Muscle of back (tissue), 11 donors: ENCODE results near the gene NEMP2. TPM values are rescaled to one million over a fixed set of nuclear protein-coding genes. Genes with fewer than 3 reads are reported as not detected.
"Not testable (repeated sequence)": the region's sequence is repeated elsewhere in the genome, so short reads cannot be mapped to it uniquely, and the experiment has no call there.

Experiments
- DNase-seq, 3 donors: peaks; one replicate each; pipeline versions ENCODE4 v3.0.0 to v3.0.0-alpha.2; 2013
- polyA plus RNA-seq, 10 donors: library from polyadenylated mRNA; unstranded; fragments of 120-200 nt; gene quantifications; one replicate each; pipeline ENCODE4 v1.2.1, GENCODE V29; 2013; ENCODE audit not compliant: insufficient read length in 10 of 10

The NEMP2 gene
- polyA plus RNA-seq, 10 donors = 4.6 to 9.6 (median 7.1) TPM

DNA sequence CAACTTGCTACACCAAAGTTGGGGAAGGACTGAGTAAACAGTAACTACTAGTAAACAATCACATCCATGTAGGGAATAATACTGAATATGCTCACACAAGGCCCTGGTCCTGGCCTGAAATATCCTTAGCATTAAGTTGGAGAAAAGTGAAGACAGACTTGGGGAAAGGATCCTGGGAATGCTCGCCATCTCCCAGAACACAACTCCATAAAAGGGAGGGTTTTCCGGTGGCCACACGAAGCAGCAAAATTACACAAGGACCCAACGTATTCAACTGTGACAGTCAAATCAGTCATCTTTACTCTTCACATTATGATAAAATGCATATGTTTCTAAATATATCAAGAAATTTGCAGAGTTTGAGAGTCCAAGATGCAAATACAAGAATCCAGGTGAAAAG lies 7.3 kb downstream of the NEMP2 start:
- DNase-seq = no peak

DNA sequence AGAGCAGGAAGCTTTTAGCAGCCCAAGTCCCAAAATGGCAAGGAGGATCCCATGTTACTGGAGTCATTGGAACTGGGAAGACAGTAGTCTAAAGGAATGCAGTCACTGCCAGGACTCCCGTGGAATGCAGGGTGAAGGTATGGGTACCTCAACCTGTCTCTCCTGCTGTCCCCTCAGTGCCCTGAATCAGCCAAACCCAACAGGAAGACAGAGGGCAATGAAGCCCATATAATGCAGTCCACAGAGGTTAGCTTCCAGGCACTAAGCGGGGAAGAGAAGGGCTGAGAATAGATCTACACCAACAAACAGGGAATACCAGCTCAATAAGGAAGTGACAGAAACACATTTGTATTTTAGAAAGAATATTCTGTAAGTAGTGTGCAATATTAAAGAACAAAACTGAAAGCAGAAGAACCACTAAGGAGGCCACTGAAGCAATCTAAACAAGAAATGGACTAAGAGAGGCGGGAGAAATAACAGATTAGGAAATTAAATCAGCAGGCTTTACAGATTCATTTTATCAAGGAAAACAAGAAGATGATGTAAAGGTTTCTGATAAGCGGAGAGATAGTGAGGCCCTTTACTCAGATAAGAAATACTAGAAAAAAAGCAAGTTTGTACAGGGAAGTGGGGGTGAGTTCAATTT lies 8.3 kb downstream of the NEMP2 start:
- no peak for DNase-seq

DNA sequence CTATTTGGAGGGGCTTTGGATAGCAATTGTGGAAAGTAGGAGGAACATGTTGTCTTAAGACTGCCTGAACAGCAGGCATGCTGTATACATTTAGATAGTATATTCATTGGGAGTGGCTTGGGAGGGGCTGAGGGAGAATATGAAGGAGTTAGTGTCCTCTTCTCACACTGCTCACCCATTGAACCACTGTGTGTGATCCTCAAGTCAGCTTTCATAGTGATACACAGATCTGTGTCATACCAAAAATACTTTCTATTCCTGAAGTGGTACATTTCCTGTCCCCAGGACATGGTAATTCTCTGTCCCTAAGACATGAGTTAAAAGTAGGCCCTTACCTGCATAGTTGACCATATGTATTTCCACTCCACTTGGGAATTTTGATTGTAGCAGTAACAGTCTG lies 9.6 kb downstream of the NEMP2 start:
- no peak for DNase-seq

DNA sequence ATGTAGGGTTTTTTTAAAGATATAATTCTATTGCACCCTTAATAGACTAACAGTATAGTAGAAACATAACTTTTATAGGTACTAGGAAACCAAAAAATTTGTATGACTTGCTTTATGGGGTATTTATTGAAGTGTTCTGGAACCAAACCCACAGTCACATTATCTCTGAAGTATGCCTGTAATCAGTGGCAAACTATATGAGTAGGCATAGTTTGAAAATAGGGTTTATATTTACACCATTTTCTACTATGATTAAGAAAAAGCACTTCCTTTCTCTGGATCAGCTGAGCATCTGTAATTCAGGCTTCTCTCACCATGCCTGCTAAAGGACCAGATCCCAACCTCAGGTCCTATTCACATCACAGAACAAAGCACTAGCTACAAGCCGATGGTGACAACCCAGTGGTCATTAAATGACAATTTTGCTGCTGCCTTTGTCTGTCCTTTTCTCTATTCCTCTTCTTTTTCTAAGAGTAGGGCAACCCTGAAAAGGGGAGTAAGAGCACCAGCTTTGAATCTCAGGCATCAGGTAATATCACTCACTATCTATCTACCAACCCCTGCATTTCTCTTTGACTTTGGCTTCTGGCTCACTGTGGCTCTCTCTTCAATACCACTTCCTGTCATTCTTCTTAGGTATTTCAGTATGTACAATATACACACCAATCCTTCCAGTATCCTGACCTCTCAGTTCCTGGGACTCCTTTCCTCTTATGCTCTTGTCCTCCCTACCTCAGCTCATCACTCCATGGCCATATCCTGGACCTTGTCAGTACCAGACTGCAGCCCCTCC lies 14.4 kb downstream of the NEMP2 start:
- DNase-seq = no peak

DNA sequence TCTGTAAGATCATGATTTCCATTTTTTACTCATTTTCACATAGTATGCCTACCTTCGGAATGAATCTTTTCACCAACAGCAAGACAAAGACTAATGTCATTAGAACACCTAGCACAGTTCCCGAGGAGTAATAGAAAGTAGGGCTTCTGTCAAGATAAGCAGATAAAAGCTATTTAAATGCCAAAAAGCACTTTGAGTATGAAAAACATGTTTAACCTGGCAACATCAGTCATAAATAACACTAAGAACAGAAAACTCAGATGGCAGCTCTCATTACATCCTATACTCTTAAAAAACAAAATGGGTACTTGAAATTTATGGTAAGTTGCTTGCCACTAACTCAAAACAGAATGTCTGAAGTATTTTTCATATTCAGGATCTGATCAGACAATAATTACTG lies 17.1 kb downstream of the NEMP2 start:
- no peak for DNase-seq

DNA sequence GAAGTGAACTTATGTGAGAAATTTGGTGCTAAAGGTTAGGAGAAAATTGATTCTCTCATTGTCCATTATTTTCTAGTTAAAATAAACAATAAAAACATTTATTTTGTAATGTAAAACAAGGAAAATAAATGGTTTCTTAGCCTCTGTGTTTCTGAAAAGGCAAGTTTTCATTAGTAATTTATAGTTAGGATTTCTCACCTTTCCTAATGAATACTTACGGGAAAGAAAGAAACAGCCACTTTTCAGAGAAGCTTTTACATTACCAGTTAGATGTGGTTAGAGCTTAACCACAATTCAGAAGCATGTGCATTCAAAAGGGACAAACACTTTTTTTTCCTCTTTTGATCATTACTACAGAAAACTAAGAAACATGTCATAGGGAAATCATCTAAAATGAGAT lies 18.8 kb downstream of the NEMP2 start:
- no peak for DNase-seq

DNA sequence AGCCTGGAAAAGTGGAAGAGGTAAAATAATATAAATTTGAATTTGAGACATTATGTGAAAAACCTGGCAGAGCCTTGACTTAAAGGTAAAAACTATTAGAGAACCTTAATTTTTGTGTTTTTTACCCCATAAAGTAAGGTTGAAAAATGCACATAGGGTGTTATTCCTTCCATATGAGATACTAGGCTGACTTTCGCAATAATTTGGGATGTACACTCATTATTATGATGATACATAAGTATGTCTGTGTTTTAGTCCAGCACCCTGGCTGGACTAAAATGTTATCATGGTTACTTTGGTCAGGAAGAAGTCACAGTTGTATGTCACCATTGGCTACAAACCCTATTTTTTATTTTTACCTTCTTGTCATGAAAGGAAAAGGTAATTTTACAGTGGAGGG lies 19.8 kb downstream of the NEMP2 start:
- no peak for DNase-seq

DNA sequence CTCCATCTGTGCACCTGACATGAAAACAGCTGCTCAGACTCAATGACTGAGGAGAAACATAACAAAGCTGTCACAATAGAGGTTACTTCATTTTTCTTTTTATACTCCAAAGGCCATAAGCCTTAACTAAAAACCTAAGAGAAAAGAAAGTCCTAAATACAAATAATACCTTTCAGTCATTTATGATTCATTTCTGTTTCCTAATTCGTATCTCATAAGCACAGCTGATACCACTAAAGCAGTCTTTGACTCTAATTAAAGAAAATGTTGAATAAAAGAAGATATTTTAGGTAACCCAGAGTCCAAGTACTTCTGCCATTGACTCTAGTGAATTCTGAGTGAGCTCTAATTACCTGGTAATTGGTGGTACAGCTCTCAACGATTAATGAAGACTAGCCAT lies 20.6 kb downstream of the NEMP2 start:
- no peak for DNase-seq

DNA sequence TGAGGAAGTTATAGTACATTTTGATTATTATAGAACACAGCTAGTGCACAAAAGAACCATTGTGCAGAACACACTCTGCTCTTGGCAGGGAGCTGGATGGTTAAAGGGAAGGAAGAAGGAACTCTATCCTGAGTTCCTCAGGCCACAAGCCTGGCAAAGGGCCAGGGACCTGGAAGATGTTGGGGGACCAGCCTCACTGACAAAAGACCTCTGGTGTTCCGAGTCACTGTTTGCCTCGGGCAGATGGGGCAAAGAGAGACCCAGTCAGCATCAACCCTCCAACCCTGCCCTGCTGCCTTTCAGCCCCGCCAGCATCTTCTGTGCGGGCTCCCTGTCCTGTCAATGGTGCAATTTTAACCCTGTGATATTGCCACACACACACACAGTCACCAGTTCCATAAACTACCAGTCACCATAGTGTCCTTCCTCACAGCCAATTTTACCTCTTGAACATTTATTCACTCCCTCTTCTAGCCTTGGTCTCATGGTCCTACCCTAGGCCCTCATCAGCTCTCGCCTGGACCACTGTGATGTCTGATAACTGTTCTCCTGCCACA lies 21.9 kb downstream of the NEMP2 start:
- DNase-seq = no peak

DNA sequence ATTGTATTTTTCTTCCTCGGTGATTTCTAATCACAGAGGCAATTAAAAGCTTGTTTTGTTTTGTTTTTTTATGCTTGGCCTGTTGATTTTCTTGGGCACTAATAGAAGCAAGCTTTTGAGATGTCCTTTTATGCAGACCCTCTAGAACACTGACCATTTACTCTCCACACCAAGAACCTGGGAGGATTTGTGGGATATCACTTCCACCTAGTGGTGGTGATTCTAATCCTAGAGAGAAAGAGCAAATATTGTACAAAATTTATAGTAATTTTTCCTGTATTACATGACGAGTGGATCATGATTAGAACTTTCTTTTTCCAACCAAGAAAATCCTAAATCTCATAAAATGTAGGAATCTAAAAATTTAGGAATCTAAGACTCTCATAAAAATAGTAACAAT lies 23.4 kb downstream of the NEMP2 start:
- DNase-seq = peak in 2 of 3 donors; percentile 33 to 61

DNA sequence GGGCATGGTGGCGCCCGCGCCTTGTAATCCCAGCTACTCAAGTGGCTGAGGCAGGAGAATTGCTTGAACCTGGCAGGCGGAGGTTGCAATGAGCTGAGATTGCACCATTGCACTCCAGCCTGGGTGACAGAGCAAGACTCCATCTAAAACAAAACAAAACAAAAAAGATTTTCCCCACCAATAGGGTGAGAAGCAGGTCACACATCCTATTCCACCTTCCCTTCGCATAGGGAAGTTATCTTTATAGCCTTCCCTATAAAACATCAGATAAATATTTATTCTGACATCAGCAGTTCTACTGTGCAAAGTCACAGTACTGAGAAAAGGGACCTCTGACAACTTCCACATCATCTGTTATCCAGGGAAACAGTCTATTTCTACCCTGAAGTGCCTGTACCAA lies 24.6 kb downstream of the NEMP2 start:
- DNase-seq = not testable (repeated sequence)

DNA sequence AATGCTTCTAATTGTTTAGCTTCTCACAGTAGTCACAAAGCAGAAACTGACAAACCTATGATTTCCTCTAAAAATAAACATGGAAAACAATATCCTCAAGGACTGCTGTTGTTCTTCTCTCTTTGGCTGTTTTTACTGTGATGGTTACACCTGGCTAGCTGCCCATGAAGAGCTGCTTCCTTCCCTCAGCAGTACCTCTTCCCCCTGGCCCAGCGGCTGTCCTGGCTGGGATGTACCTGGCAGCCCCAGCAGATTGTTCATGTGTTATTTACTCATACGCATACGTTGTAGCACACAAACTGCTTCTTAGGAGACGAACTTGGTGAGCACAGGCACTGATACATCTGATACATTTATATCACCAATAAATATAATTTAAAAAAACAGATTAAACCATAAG lies 27.4 kb downstream of the NEMP2 start:
- DNase-seq = peak in 2 of 3 donors; percentile 24 to 61

DNA sequence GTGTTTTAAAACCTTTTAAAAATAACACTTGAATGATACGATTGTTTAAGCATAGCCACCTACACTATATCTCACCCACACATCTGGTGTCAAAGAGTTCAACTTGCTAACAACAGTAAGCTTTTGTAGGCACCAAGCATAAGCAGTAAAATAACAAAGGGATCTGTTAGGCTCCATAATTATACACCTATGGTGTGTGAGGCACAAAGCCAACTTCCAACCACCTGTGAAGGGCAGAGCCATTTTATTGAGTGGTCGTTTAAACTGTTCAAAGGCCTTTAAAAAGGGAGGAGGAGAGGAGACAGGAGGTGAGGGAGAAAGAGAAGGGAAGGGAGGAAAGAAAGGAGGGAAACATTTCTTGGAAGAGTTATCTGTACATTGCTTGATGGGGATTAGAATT lies 27.9 kb downstream of the NEMP2 start:
- DNase-seq = no peak

DNA sequence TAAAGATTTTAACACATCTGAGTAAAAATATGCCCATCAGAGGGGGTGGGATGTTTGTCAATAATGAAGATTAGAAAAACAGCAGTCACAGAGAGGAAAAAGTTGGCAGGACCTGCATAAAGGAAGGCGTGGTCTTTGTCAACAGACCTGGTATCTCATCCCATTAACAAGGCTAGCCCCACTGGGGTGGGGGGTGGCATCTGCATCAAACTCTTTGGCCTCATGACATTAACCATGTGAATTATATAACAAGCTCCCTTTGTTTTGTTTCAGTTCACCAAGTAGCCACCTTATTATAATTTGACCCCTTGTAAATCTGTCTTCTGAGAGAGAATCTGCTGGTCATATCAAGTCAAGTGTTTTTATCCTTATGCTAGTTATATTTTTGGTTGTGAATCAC lies 28.8 kb downstream of the NEMP2 start:
- DNase-seq = no peak

DNA sequence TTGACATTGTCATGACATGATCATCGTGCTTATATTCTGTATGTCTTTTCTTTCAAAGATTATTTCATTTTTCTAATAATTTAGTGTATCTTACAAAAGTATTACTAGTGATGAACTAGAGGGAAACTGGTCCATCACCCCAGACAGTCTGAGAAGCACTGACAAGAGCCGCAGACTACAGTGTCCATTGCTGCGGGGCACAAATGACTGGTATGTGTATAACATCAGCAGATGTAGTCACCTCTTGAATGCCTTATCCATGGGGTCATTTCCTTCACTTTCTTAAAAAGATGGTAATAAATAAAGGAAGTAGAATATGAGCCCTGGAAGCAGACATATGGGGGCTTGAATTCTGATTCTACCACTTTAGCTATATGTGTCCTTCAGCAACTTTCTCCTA lies 29.6 kb downstream of the NEMP2 start:
- DNase-seq = no peak

DNA sequence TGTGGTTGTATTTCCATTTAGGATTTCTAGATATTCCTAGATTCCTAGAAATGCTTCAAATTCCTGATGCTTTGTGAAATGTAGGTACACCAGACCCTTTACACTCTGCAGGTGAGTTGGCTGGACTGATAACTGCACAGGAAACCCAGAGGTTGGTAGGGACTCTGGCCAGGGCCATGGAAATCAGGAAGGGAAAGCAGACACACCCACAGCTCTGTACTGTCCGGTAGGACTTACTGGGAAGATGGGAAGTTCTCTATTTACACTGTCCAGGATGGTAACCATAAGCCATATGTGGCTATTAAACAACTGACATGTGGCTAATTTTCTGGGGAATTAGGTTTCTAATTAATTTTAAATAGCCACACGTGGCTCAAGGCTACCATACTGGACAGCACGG lies 31.4 kb downstream of the NEMP2 start:
- no peak for DNase-seq

DNA sequence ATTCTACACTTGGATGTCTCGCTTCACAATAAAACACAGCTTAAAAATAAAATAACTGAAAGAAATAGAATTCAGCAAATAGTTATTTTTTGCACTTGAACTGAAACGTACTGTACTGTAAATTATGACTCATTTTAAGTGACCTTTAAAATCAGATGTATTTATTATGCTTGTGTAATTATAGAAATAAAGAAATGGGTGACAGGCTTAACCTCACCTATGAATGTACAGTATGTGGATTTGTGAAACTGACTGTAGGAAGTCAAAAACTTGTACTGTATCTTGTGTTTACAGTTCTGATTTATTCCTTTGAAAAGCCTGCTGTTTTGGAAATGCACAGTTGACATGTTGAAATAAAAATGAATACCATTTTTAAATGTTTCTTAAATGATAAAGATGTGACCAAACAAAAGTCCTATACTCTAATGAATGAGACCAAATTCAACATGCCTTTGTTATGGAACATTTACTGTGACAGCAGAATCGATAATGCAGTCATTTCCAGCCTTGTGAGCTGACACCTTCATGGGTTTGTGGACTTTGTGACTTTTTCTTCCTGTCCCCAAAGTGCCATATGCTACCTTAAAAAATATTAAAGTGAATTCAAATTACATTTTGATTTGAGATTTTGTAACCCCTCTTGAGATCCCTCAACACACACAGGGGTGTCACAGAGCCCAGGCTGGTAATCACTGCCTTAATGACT lies 32.7 kb downstream of the NEMP2 start:
- DNase-seq = no peak

DNA sequence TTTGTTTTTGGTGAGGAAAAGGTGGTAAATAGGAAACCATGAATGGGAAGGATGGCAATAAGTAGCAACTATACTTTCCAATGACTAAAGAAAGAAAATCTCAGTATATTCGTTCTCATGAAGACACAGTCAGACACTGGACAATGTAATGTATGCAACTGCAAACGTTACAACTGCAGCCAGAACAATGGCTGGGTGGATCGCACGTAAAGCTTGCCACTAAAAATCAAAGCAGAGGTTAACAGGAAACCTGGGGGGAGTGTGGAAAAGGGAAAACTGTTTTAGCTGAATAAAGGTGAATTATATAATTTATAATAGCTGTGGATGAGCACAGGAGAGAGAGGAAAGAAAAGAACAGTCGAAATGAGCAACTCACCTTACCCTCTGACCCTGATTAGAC lies 33.3 kb downstream of the NEMP2 start:
- DNase-seq = no peak

DNA sequence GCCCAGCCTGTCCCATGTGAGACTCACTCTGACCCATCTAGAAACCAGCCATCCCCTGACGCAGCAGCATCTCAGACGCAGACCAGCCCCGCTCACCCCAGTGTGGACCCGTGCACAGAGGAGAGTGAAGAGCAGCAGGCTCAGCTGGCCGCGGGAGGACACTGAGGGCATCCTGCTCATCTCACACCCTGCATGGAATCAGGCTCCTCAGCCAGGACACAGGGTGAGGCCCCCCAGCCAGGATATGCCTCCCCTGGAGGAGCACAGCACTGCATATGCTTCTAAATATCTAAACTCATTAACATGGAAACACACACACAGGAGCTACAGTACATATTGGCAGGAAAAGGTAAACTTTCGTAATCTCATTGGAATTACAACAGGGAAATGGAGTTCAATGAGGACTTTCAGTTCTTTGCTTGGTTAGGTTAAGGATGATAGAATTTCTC lies 34.4 kb downstream of the NEMP2 start:
- DNase-seq = no peak

DNA sequence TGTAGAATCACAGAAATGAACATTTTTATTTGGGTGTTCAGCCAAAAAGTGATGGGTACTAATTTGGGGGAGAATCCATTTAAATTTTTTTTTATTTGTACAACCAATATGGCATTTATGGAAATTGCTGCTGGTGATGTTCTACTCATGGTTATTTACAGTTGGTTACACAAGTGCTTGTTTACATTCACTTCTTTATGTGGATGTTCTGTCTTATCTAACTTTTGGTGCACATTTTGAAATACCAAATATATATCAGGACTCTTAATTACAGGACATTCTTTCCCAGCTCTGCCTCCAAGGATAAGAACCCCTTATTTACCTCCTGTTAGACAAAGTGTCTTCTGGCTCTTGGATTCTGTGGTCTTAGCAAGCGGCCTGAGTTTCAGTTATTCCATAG lies 35.2 kb downstream of the NEMP2 start:
- DNase-seq = no peak

DNA sequence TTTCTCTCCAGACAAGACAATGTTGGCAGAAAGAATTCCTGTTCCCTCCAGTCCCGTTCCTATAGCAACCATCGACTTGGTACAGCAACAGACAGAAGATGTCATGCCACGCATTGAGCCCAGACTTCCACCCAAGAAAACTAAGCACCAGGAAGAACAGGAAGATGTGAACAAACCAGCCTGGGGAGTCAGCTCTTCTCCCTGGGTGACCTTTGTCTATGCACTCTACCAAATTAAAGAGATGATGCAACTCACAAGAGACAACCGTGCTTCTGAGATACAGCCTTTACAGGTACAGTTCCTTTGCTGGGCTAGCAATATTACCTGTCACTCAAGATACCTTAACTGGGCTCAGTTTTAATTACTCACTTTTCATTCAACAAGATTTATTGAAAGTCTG lies 37.1 kb downstream of the NEMP2 start:
- DNase-seq = no peak

DNA sequence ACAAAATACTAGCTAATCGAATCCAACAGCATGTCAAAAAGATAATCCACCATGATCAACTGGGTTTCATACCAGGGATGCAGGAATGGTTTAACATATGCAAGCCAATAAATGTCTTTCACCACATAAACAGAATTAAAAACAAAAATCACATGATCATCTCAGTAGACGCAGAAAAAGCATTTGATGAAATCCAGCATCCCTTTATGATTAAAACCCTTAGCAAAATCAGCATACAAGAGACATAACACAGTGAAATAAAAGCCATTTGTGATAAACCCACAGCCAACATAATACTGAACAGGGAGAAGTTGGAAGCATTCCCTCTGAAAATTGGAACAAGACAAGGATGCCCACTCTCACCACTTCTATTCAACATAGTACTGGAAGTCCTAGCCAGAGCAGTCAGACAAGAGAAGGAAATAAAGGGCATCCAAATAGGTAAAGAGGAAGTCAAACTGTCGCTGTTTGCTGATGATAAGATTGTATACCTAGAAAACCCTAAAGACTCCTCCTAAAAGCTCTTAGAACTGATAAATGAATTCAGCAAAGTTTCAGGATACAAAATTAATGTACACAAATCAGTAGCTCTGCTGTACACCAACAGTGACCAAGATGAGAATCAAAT lies 39.8 kb downstream of the NEMP2 start:
- not testable (repeated sequence) for DNase-seq
